KMS-11 (cell line): ENCODE data around the gene COX8A.
A peak's percentile ranks its signal among the peaks of the same experiment; 100 is the strongest.

Experiments
- H2AFZ ChIP-seq: fragments of 200-600 bp; sonication (generic); 2 replicates; pipeline ENCODE4 v1.6.1; 2016; ENCODE audit warnings: antibody characterized with exemption, mixed run types, low read depth
- H3K27ac ChIP-seq: fragments of 200-600 bp; sonication (generic); 2 replicates; pipeline ENCODE4 v1.6.1; 2016; ENCODE audit warnings: mild to moderate bottlenecking, mixed run types
- H3K27me3 ChIP-seq: fragments of 200-600 bp; sonication (generic); 2 replicates; pipeline ENCODE4 v1.6.1; 2017; ENCODE audit warnings: mild to moderate bottlenecking, low read depth, mixed run types, moderate library complexity; ENCODE audit not compliant: insufficient read depth
- H3K36me3 ChIP-seq: fragments of 200-600 bp; sonication (generic); 2 replicates; pipeline ENCODE4 v1.6.1; 2017; ENCODE audit warnings: mild to moderate bottlenecking, mixed run types; ENCODE audit not compliant: insufficient read depth
- H3K4me1 ChIP-seq: fragments of 200-600 bp; sonication (generic); 2 replicates; pipeline ENCODE4 v1.6.1; 2016; ENCODE audit warnings: mild to moderate bottlenecking, low read depth, mixed run types; ENCODE audit not compliant: poor library complexity, severe bottlenecking
- H3K4me2 ChIP-seq: fragments of 200-600 bp; sonication (generic); 2 replicates; pipeline ENCODE4 v1.7.0; 2016; ENCODE audit warnings: mild to moderate bottlenecking, mixed run types
- H3K4me3 ChIP-seq: fragments of 200-600 bp; sonication (generic); IDR thresholded peaks from 2 replicates; pipeline ENCODE4 v1.6.1; 2017; ENCODE audit warnings: low read depth, low read length, mixed read lengths; ENCODE audit not compliant: insufficient read depth
- H3K79me2 ChIP-seq: fragments of 200-600 bp; sonication (generic); 2 replicates; pipeline ENCODE4 v1.6.1; 2016; ENCODE audit warnings: low read depth, mixed run types; ENCODE audit not compliant: insufficient read depth
- H3K9ac ChIP-seq: fragments of 200-600 bp; sonication (generic); 2 replicates; pipeline ENCODE4 v1.6.1; 2016; ENCODE audit warnings: mild to moderate bottlenecking, mixed run types
- H4K20me1 ChIP-seq: fragments of 200-600 bp; sonication (generic); 2 replicates; pipeline ENCODE4 v1.6.1; 2016; ENCODE audit warnings: mild to moderate bottlenecking, mixed run types; ENCODE audit not compliant: insufficient read depth
- TF ChIP-seq, protein P1 (sequence below): fragments of 200-600 bp; sonication (generic); conservative IDR thresholded peaks from 2 replicates; pipeline ENCODE4 v1.6.1; 2017; ENCODE audit warnings: low read depth, mild to moderate bottlenecking, antibody characterized with exemption, low read length, moderate library complexity, mixed read lengths

The COX8A gene

DNA sequence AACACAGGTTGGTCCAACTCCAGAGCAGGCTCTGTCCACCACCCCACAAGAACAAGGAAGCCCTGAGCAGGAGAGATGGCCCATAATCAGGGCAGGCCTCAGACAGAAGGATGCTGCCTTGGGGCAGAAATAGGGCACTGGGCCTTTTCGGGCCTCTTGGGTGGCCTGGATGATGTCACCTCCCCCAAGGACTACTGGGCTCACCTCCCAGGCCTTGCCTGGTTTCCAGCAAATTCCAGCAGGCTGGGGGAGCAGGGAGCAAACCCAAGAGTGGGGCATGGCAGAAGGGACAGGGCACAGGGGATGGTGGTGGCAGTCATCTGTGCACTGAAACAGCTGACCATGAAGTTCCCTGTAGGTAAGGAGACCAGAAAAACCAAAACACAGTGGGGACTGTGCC is 41.0 kb upstream of the COX8A start:
- no peak overlapping the region for H3K9ac ChIP-seq
- TF ChIP-seq, protein P1, sequence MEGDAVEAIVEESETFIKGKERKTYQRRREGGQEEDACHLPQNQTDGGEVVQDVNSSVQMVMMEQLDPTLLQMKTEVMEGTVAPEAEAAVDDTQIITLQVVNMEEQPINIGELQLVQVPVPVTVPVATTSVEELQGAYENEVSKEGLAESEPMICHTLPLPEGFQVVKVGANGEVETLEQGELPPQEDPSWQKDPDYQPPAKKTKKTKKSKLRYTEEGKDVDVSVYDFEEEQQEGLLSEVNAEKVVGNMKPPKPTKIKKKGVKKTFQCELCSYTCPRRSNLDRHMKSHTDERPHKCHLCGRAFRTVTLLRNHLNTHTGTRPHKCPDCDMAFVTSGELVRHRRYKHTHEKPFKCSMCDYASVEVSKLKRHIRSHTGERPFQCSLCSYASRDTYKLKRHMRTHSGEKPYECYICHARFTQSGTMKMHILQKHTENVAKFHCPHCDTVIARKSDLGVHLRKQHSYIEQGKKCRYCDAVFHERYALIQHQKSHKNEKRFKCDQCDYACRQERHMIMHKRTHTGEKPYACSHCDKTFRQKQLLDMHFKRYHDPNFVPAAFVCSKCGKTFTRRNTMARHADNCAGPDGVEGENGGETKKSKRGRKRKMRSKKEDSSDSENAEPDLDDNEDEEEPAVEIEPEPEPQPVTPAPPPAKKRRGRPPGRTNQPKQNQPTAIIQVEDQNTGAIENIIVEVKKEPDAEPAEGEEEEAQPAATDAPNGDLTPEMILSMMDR: no peak
- no peaks in the 10 kb centered on the region for H3K36me3 ChIP-seq
- H3K27me3 ChIP-seq: no peaks in the 10 kb centered on the region; the same call in 1 of the 2 replicates
- H3K4me3 ChIP-seq: no peak overlapping the region
- no peaks in the 10 kb centered on the region for H3K79me2 ChIP-seq
- no peak overlapping the region for H2AFZ ChIP-seq
- H3K4me2 ChIP-seq: no peak overlapping the region
- H3K27ac ChIP-seq: no peak overlapping the region
- peaks cover 7% of the 10 kb centered on the region for H3K4me1 ChIP-seq
- H4K20me1 ChIP-seq: no peaks in the 10 kb centered on the region

DNA sequence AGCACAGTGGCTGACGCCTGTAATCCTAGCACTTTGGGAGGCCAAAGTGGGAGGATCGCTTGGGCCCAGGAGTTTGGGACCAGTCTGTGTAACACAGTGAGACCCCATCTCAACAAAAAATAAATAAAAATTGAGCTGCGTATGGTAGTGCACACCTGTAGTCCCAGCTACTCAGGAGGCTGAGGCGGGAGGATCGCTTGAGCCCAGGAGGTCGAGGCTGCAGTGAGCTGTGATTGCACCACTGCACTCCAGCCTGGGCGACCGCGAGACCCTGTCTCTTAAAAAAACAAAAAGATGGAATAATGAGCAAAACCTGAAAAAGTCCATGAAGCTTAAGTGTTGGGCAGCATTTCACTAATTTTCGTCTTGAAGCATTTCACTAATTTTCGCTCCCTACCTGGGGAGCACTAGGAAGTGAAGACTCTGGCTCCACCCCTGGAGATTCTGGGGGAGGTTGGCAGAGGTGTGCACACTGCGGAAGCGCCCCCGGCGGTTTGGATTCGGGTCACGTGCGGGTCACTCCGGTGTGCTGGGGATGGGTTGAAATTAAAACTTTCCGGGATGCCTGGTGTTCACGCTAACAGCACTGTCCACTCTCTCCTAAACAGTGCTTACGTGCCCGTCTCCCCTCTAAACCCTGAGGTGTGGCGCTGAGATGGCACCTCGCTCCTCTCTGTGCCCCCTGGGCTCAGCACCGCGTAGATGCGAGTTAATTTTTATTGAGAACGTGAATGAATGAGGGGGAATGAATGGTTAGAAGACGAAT is 36.5 kb upstream of the COX8A start:
- Histone ChIP-seq H3K4me2 (peak overlapping the region; percentile 84), H3K4me3 (no peak overlapping the region), H3K9ac (no peak overlapping the region; the same call in 1 of the 2 replicates), H3K79me2 (peaks cover 8% of the 10 kb centered on the region; the same call in 1 of the 2 replicates), H3K36me3 (no peaks in the 10 kb centered on the region), H3K27ac (peak overlapping the region; percentile 15; the same call in 1 of the 2 replicates), H3K27me3 (no peaks in the 10 kb centered on the region), H2AFZ (peak overlapping the region; percentile 97), H4K20me1 (no peaks in the 10 kb centered on the region), H3K4me1 (peaks cover 7% of the 10 kb centered on the region)
- TF ChIP-seq, protein P1: no peak

DNA sequence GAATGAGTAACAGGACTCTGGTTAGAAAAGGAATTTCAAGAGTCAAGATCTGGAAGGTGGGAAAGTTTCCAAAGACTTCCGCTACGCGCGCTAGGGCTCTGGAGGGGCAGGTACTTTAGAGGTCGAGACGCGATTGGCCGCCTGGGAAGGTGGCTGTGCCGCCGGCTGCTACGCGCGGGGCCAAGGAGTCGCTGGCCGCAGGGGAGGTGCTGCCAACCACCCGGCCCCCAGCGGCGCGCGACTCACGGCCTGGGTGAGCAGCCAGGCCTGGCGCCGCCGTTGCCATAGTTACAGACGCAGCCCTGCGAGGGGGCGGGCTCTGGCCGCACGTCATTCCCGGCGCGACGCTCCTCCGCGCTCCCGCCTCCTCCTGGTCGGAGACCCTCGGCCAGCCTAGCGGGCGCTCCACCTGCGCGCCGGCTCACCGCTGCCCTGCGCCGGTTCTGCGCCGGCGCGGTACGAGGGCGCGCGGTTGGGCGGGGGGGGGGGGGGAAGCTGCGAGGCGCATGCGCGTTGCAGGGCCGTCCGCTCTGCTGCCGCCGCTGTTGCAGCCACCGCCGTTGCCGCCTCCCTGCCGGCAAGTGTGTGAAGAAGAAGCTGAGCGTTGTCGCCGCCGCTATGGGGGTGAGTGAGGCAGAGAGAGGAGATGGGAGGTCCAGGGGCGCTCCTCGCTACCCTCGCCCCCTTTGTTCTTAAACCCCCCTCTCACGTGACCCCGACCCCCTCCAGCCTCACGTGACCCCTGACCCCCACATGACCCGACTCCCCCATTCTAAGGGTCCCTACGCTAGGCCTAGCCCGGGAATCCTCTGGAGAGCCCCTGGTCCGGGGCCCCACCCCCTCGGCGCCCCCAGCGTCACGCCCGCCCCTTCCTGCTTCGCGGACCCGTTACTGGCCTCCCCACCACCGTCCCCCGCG is 35.7 kb upstream of the COX8A start, which contains the start of gene NAA40:
TSS of gene NAA40 (plus strand) at position 524 of the 918 bp plus-strand sequence. CDS start at position 619, 95 bp downstream.
- Histone ChIP-seq H4K20me1 (no peaks in the 10 kb centered on the region), H3K36me3 (no peaks in the 10 kb centered on the region), H3K4me2 (peak within 1 kb of the TSS; percentile 91), H3K27ac (peak within 1 kb of the TSS; percentile 15; the same call in 1 of the 2 replicates), H3K4me1 (peaks cover 7% of the 10 kb centered on the region), H3K4me3 (no peak within 1 kb of the TSS), H3K79me2 (peaks cover 8% of the 10 kb centered on the region; the same call in 1 of the 2 replicates), H2AFZ (peak within 1 kb of the TSS; percentile 97), H3K27me3 (no peaks in the 10 kb centered on the region), H3K9ac (peak within 1 kb of the TSS; percentile 51; the same call in 1 of the 2 replicates)
- TF ChIP-seq, protein P1: no peak

DNA sequence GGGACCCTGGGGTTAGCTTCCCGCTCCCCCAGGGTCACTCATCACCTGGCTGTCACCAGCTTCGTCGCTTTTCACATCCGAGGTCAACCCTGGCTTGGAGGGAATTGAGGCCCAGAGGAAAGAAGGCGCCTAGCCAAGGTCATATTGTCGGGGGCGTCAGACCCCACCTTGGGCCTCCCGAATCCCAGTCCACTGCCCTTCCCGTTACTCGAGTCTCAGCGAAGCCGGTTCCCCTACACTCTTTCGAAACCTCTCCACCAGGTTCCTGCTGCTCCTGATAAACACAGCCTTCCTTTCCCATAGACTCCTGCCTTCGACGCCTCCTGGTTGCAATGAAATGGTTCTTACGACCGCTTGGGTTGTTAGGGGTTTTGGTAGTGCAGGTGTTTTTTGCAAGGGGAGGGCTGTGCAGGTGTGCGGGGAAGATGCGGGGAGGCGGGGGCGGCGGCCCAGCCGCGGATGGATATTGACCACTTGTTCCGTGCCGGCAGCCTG is 35.0 kb upstream of the COX8A start:
- no peaks in the 10 kb centered on the region for H3K36me3 ChIP-seq
- H4K20me1 ChIP-seq: no peaks in the 10 kb centered on the region
- peak overlapping the region; percentile 91 for H3K4me2 ChIP-seq
- TF ChIP-seq, protein P1: no peak
- no peak overlapping the region for H3K27ac ChIP-seq
- H2AFZ ChIP-seq: peak overlapping the region; percentile 29; the same call in 1 of the 2 replicates
- peaks cover 7% of the 10 kb centered on the region for H3K4me1 ChIP-seq
- H3K4me3 ChIP-seq: no peak overlapping the region
- H3K9ac ChIP-seq: peak overlapping the region; percentile 51; the same call in 1 of the 2 replicates
- H3K79me2 ChIP-seq: peaks cover 8% of the 10 kb centered on the region; the same call in 1 of the 2 replicates
- H3K27me3 ChIP-seq: no peaks in the 10 kb centered on the region
